SU-DHL-6 (cell line): ENCODE results near the gene ABCC2.

ENCODE experiments used
- H2AFZ ChIP-seq: fragments of 200-600 bp; sonication (generic); 2 replicates; pipeline ENCODE4 v1.6.1; 2014; ENCODE audit warnings: low read depth, mild to moderate bottlenecking, moderate library complexity, mixed read lengths, antibody characterized with exemption, low read length; ENCODE audit not compliant: severe bottlenecking
- H3F3A ChIP-seq: fragments of 200-600 bp; shearing (Covaris generic); 2 replicates; pipeline ENCODE4 v1.6.0; 2016; ENCODE audit warnings: antibody characterized with exemption, mild to moderate bottlenecking; ENCODE audit not compliant: insufficient read depth
- H3K27ac ChIP-seq: fragments of 200-600 bp; sonication (generic); 2 replicates; pipeline ENCODE4 v1.5.1; 2016; ENCODE audit warnings: low read depth, mild to moderate bottlenecking, low read length, moderate library complexity, mixed read lengths
- H3K27me3 ChIP-seq: fragments of 200-600 bp; sonication (generic), shearing (Covaris generic); 2 replicates; pipeline ENCODE4 v1.6.0; 2014; ENCODE audit warnings: mild to moderate bottlenecking, low read length
- H3K36me3 ChIP-seq: fragments of 200-600 bp; sonication (generic); 2 replicates; pipeline ENCODE4 v1.6.1; 2014; ENCODE audit warnings: mild to moderate bottlenecking, low read length, mixed read lengths
- H3K4me2 ChIP-seq: fragments of 300-600, 200-600 bp; shearing (Covaris generic), sonication (generic); 2 replicates; pipeline ENCODE4 v1.6.0; 2014; ENCODE audit warnings: low read length, low read depth, mild to moderate bottlenecking; ENCODE audit not compliant: poor library complexity, severe bottlenecking
- H3K4me3 ChIP-seq: fragments of 200-600 bp; sonication (generic); 2 replicates; pipeline ENCODE4 v1.5.1; 2014; ENCODE audit warnings: antibody characterized with exemption, low read length, mild to moderate bottlenecking, mixed read lengths; ENCODE audit not compliant: insufficient read depth, poor library complexity, severe bottlenecking
- H3K79me2 ChIP-seq: fragments of 200-600 bp; sonication (generic); 2 replicates; pipeline ENCODE4 v1.6.1; 2014; ENCODE audit warnings: mild to moderate bottlenecking, low read length, moderate library complexity; ENCODE audit not compliant: insufficient read depth
- H3K9ac ChIP-seq: fragments of 200-600 bp; sonication (generic); 2 replicates; pipeline ENCODE4 v1.7.0; 2014; ENCODE audit warnings: mild to moderate bottlenecking, low read length
- H3K9me2 ChIP-seq: fragments of 200-600 bp; sonication (generic); replicated peaks from 2 replicates; pipeline ENCODE4 v1.6.1; 2014; ENCODE audit warnings: low read length; ENCODE audit not compliant: insufficient read depth
- H3K9me3 ChIP-seq: fragments of 200-600 bp; sonication (generic); 2 replicates; pipeline ENCODE4 v1.6.1; 2014; ENCODE audit warnings: low read length, mixed read lengths; ENCODE audit not compliant: insufficient read depth
- H4K20me1 ChIP-seq: fragments of 200-600 bp; sonication (generic); 2 replicates; pipeline ENCODE4 v1.6.1; 2014; ENCODE audit warnings: low read depth, mild to moderate bottlenecking, antibody characterized with exemption, low read length, moderate library complexity, mixed read lengths
- EZH2phosphoT487 ChIP-seq: fragments of 200-600 bp; sonication (generic), shearing (Covaris generic); conservative IDR thresholded peaks from 2 replicates; pipeline ENCODE4 v1.6.1; 2018; ENCODE audit warnings: mild to moderate bottlenecking, antibody characterized with exemption, low read length, moderate library complexity, mixed read lengths
- TF ChIP-seq, protein P1 (sequence below): fragments of 200-600 bp; sonication (generic); IDR thresholded peaks from one replicate; pipeline ENCODE4 v1.5.1; 2017; ENCODE audit warnings: antibody characterized with exemption, mild to moderate bottlenecking, low read length, moderate library complexity; ENCODE audit not compliant: insufficient read depth, poor library complexity, severe bottlenecking

ABCC2 gene

DNA sequence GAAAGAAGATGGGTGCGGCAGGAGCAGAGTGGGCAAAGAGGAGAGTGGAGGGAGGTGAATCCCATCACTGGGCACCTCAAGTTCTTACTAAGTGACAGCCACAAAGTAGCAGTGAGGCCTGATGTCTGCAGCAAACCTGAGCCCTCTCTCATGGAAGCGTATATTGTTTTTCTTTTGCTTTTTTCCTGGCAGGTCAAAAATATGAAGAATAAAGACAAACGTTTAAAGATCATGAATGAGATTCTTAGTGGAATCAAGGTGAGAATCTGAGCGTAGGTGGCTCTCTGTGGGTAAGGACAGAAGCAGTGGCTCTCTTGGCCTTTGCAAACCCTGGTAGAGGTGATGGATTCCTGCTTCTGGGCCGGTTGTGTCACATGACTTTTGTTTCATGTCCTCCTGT, 22.8 kb downstream of the ABCC2 start:
- H3K9me2 ChIP-seq: no peaks in the 10 kb centered on the region
- H4K20me1 ChIP-seq: no peaks in the 10 kb centered on the region
- H2AFZ ChIP-seq: no peak overlapping the region
- H3K4me2 ChIP-seq: no peak overlapping the region
- H3K4me3 ChIP-seq: no peak overlapping the region
- no peaks in the 10 kb centered on the region for H3K27me3 ChIP-seq
- no peaks in the 10 kb centered on the region for H3F3A ChIP-seq
- no peak overlapping the region for H3K9ac ChIP-seq
- no peaks in the 10 kb centered on the region for H3K9me3 ChIP-seq
- no peaks in the 10 kb centered on the region for H3K36me3 ChIP-seq
- no peak overlapping the region for H3K27ac ChIP-seq
- no peaks in the 10 kb centered on the region for H3K79me2 ChIP-seq
- TF ChIP-seq EZH2phosphoT487: no peak
- TF ChIP-seq, protein P1, sequence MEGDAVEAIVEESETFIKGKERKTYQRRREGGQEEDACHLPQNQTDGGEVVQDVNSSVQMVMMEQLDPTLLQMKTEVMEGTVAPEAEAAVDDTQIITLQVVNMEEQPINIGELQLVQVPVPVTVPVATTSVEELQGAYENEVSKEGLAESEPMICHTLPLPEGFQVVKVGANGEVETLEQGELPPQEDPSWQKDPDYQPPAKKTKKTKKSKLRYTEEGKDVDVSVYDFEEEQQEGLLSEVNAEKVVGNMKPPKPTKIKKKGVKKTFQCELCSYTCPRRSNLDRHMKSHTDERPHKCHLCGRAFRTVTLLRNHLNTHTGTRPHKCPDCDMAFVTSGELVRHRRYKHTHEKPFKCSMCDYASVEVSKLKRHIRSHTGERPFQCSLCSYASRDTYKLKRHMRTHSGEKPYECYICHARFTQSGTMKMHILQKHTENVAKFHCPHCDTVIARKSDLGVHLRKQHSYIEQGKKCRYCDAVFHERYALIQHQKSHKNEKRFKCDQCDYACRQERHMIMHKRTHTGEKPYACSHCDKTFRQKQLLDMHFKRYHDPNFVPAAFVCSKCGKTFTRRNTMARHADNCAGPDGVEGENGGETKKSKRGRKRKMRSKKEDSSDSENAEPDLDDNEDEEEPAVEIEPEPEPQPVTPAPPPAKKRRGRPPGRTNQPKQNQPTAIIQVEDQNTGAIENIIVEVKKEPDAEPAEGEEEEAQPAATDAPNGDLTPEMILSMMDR: no peak

DNA sequence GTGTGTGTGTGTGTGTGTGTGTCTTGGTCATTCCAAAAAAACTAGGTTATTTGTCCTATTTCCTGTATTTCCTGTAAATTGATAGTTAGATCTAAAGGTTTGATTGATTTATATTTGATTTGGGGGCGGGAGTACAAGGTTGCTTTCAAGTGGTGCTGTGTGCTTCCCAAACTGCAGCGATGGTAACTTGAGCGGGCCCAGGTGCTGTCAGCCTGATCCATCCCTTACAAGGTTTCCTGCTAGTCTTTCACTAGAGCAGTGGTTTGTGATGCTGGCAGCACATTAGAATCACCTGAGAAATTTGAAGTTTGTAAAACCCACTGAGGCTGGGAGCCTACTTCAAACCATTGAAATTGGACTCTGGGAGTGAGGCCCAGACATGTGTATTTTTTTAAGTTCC, 23.7 kb downstream of the ABCC2 start:
- no peaks in the 10 kb centered on the region for H3K9me3 ChIP-seq
- TF ChIP-seq, protein P1: no peak
- TF ChIP-seq EZH2phosphoT487: no peak
- no peaks in the 10 kb centered on the region for H3K79me2 ChIP-seq
- H3K36me3 ChIP-seq: no peaks in the 10 kb centered on the region
- H3F3A ChIP-seq: no peaks in the 10 kb centered on the region
- H4K20me1 ChIP-seq: no peaks in the 10 kb centered on the region
- H3K27ac ChIP-seq: no peak overlapping the region
- H3K27me3 ChIP-seq: no peaks in the 10 kb centered on the region
- H3K9me2 ChIP-seq: no peaks in the 10 kb centered on the region
- no peak overlapping the region for H2AFZ ChIP-seq
- H3K4me3 ChIP-seq: no peak overlapping the region
- H3K9ac ChIP-seq: no peak overlapping the region
- no peak overlapping the region for H3K4me2 ChIP-seq

DNA sequence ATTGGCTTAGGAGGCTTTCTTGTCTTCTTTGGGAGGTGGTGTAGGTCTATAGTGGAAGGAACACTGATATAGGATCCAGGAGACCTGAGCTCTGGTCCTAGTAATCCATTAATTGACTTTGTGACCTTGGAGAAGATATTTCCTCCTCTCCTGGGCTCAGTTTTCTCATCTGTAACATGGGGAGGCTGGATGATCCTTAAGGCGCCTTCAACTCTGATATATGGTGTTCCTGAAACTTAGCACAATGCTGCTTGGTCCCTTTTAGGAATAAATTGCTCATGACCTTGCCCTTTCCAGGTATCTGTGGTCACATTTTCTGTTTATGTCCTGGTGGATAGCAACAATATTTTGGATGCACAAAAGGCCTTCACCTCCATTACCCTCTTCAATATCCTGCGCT, 25.3 kb downstream of the ABCC2 start:
- H4K20me1 ChIP-seq: no peaks in the 10 kb centered on the region
- H3K9ac ChIP-seq: no peak overlapping the region
- no peaks in the 10 kb centered on the region for H3K36me3 ChIP-seq
- no peaks in the 10 kb centered on the region for H3K9me2 ChIP-seq
- H3K27ac ChIP-seq: no peak overlapping the region
- TF ChIP-seq, protein P1: no peak
- no peak for TF ChIP-seq EZH2phosphoT487
- H3K9me3 ChIP-seq: no peaks in the 10 kb centered on the region
- H3F3A ChIP-seq: no peaks in the 10 kb centered on the region
- H3K4me2 ChIP-seq: no peak overlapping the region
- no peaks in the 10 kb centered on the region for H3K27me3 ChIP-seq
- H3K79me2 ChIP-seq: no peaks in the 10 kb centered on the region
- H2AFZ ChIP-seq: no peak overlapping the region
- H3K4me3 ChIP-seq: no peak overlapping the region

DNA sequence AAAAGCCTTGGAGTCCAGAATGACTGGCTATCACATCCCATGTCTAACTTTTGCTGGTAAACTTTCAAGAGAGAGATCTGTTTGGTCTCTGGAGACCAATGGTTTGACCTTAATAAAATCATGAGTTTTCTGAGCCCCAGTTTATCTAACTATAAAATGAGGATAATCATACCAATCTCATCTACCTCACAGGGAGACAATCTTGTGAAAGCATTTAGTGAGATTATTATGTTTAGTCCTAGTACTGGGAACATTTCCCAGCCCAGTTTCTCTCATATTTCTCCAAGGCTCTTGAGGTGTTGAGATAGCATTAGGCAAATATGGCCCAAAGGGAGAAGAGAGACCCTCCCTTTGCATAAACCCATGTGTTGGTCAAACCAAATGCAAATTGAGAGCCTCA, 25.8 kb downstream of the ABCC2 start:
- H3K4me2 ChIP-seq: no peak overlapping the region
- no peak overlapping the region for H3K27ac ChIP-seq
- no peak overlapping the region for H3K9ac ChIP-seq
- no peaks in the 10 kb centered on the region for H3K27me3 ChIP-seq
- TF ChIP-seq EZH2phosphoT487: no peak
- TF ChIP-seq, protein P1: no peak
- no peaks in the 10 kb centered on the region for H3K36me3 ChIP-seq
- no peak overlapping the region for H3K4me3 ChIP-seq
- no peaks in the 10 kb centered on the region for H3K9me2 ChIP-seq
- no peaks in the 10 kb centered on the region for H3F3A ChIP-seq
- no peaks in the 10 kb centered on the region for H3K79me2 ChIP-seq
- H2AFZ ChIP-seq: no peak overlapping the region
- no peaks in the 10 kb centered on the region for H3K9me3 ChIP-seq
- H4K20me1 ChIP-seq: no peaks in the 10 kb centered on the region
